ENCODE results near the gene NUTF2.

GRCh38 chr16:67877064-67877463, 30.3 kb downstream of the NUTF2 start:
- no peak for TF ChIP-seq CTCF (conservative IDR thresholded peaks at IDR 0.05; ENCODE audit: low read depth, low read length)
- no peak for TF ChIP-seq EZH2 (IDR thresholded peaks at IDR 0.05; ENCODE audit: borderline replicate concordance, low read depth, low read length, poor library complexity, severe bottlenecking)
